Osteocyte (in vitro differentiated cells): Measurements from ENCODE around the gene HS3ST6. TPM values are rescaled to one million over a fixed set of nuclear protein-coding genes. Genes with fewer than 3 reads are reported as not detected.
"Not testable (repeated sequence)": the region's sequence is repeated elsewhere in the genome, so short reads cannot be mapped to it uniquely, and the experiment has no call there.

Experiments used
- DNase-seq: peaks from one replicate; pipeline ENCODE4 v3.0.0; 2021; ENCODE audit warnings: mixed read lengths; ENCODE audit not compliant: unreplicated experiment; ENCODE audit errors: extremely low spot score
- H3K27ac Mint-ChIP-seq: one replicate; pipeline ENCODE4 v1.8.0; 2021; ENCODE audit warnings: mild to moderate bottlenecking, mixed read lengths; ENCODE audit not compliant: unreplicated experiment
- H3K27me3 Mint-ChIP-seq: one replicate; pipeline ENCODE4 v1.8.0; 2021; ENCODE audit warnings: mixed read lengths; ENCODE audit not compliant: unreplicated experiment
- H3K36me3 Mint-ChIP-seq: one replicate; pipeline ENCODE4 v1.8.0; 2021; ENCODE audit warnings: mixed read lengths; ENCODE audit not compliant: unreplicated experiment
- H3K4me1 Mint-ChIP-seq: one replicate; pipeline ENCODE4 v1.8.0; 2021; ENCODE audit warnings: mixed read lengths; ENCODE audit not compliant: unreplicated experiment
- H3K4me3 Mint-ChIP-seq: one replicate; pipeline ENCODE4 v1.8.0; 2021; ENCODE audit warnings: mild to moderate bottlenecking, moderate library complexity, mixed read lengths; ENCODE audit not compliant: unreplicated experiment
- H3K9me3 Mint-ChIP-seq: one replicate; pipeline ENCODE4 v1.8.0; 2021; ENCODE audit warnings: mixed read lengths; ENCODE audit not compliant: unreplicated experiment
- CTCF ChIP-seq: fragments of 200-600 bp; sonication (generic); IDR thresholded peaks from 2 replicates; pipeline ENCODE4 v1.5.0; 2021; ENCODE audit warnings: antibody characterized with exemption, mild to moderate bottlenecking, moderate library complexity
- total RNA-seq: library from RNA; stranded (reverse); gene quantifications from 2 replicates; pipeline ENCODE4 v1.2.1, GENCODE V29; 2021

HS3ST6 gene
- total RNA-seq, 1 donor from 2014 or later: not detected

DNA sequence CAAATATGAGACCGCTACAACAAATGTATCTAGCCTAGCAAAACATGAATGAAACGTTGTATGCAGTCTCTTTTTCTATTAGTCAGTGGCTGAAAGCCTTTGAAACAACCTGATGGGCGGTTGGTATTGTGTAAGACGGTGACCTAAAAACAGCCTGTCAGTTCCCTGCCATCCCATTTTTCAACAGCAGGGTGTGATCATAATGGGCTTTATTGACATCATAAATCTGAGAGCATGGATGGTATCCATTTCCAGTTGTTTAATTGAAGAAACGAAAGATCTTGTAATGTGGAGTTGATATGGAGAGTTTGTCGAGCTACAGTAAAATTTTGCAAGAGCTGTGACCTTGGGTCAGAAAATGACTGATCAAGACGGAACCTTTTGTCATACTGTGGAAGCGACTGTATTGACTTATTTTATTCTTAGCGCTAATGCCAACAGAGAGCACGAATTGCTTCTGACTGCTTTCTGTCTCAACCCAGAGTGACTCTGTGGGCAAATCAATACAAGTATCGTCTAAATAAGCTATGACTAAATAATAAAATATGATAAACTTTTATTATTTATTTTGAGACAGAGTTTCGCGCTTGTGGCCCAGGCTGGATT is 34.0 kb downstream of the HS3ST6 start:
- Mint-ChIP-seq H3K9me3 (no peaks in the 10 kb centered on the region), H3K27me3 (peaks cover 6% of the 10 kb centered on the region), H3K36me3 (no peaks in the 10 kb centered on the region), H3K4me3 (no peak overlapping the region), H3K4me1 (peaks cover 3% of the 10 kb centered on the region), H3K27ac (no peak overlapping the region)
- no peak for DNase-seq
- TF ChIP-seq CTCF: no peak

GRCh38 chr16:1881172-1881571 is 37.0 kb downstream of the HS3ST6 start:
- not testable (repeated sequence) for H3K4me3 Mint-ChIP-seq, DNase-seq, H3K4me1 Mint-ChIP-seq, H3K27ac Mint-ChIP-seq, H3K9me3 Mint-ChIP-seq, H3K36me3 Mint-ChIP-seq
- H3K27me3 Mint-ChIP-seq: peaks cover 22% of the 10 kb centered on the region

- no peaks in the 10 kb centered on the region for H3K36me3 Mint-ChIP-seq
- DNase-seq: no peak
- H3K4me1 Mint-ChIP-seq: peaks cover 4% of the 10 kb centered on the region
- TF ChIP-seq CTCF: no peak
- H3K27me3 Mint-ChIP-seq: peaks cover 20% of the 10 kb centered on the region
- H3K4me3 Mint-ChIP-seq: no peak overlapping the region
- no peak overlapping the region for H3K27ac Mint-ChIP-seq
- no peaks in the 10 kb centered on the region for H3K9me3 Mint-ChIP-seq
These were observed 38.7 kb downstream of the HS3ST6 start for GRCh38 chr16:1879477-1879876.

- no peak overlapping the region for H3K27ac Mint-ChIP-seq
- no peaks in the 10 kb centered on the region for H3K36me3 Mint-ChIP-seq
- no peak for TF ChIP-seq CTCF
- H3K9me3 Mint-ChIP-seq: no peaks in the 10 kb centered on the region
- DNase-seq: no peak
- H3K27me3 Mint-ChIP-seq: peaks cover 20% of the 10 kb centered on the region
- no peak overlapping the region for H3K4me3 Mint-ChIP-seq
- peaks cover 6% of the 10 kb centered on the region for H3K4me1 Mint-ChIP-seq
These were observed 40.0 kb downstream of the HS3ST6 start for GRCh38 chr16:1878256-1878655.

GRCh38 chr16:1877804-1878203 is 40.4 kb downstream of the HS3ST6 start:
- Mint-ChIP-seq H3K36me3 (no peaks in the 10 kb centered on the region), H3K4me3 (no peak overlapping the region), H3K4me1 (peaks cover 6% of the 10 kb centered on the region), H3K27ac (no peak overlapping the region), H3K27me3 (peaks cover 20% of the 10 kb centered on the region), H3K9me3 (no peaks in the 10 kb centered on the region)
- no peak for DNase-seq
- no peak for TF ChIP-seq CTCF

- no peak for DNase-seq
- Mint-ChIP-seq H3K4me3 (no peak overlapping the region), H3K27me3 (peaks cover 20% of the 10 kb centered on the region), H3K36me3 (no peaks in the 10 kb centered on the region), H3K9me3 (no peaks in the 10 kb centered on the region), H3K4me1 (peaks cover 11% of the 10 kb centered on the region), H3K27ac (no peak overlapping the region)
- no peak for TF ChIP-seq CTCF
These were observed 41.1 kb downstream of the HS3ST6 start for GRCh38 chr16:1877089-1877488.
